Measurements from ENCODE around the gene GFER. TPM values are rescaled to one million over a fixed set of nuclear protein-coding genes. Genes with fewer than 3 reads are reported as not detected.

The GFER gene
- total and polyA plus RNA-seq, 9 of the 15 experiments (the other 6 are each of a cell fraction or from before 2014, with no cell fraction given): 4.3 to 53.7 (median 19.8) TPM

DNA sequence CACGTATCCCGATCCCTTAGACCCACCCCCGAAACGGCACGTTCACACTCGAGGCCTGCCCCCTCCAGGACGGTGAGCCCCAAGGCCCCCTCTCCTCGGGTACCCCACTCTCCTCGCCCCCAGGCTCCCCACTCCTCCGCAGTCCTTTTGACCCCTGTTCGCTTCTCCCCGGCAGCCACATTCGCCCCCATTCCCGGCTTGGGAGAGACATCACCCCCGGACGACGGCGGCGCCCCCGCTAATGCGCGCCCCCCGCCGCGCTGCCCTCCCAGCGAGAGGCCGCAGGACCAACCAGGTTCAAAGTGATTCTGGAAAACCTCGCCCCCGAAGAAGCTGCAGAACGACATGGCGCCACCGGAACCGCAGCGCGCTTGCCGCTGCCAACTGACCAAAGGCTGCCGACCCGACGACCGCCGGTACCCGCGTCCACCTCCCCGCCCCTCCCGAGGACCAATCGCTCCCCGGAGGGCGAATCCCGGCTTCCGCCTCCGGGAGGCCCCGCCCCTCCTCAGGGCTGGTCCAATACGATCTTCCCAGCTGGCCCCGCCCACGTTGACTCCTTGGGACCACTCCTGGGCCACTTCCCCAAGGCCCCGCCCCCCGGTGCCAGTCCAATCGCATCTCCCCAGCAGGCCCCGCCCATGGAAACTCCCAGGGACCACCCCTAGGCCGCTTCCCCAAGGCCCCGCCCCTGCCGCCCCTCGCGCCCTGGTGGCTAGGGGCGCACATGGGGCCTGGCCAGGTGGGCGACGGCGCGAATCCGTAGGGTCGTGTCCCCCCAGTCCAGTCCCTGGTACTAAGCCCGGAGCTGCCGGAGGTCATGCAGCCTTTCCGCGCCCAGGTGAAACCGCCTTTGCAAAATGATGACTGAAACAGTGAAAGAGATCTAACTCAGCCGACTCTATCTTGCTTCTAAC, 40.9 kb upstream of the GFER start, which contains the start of gene MSRB1 (continued):
- TF ChIP-seq, protein P1, sequence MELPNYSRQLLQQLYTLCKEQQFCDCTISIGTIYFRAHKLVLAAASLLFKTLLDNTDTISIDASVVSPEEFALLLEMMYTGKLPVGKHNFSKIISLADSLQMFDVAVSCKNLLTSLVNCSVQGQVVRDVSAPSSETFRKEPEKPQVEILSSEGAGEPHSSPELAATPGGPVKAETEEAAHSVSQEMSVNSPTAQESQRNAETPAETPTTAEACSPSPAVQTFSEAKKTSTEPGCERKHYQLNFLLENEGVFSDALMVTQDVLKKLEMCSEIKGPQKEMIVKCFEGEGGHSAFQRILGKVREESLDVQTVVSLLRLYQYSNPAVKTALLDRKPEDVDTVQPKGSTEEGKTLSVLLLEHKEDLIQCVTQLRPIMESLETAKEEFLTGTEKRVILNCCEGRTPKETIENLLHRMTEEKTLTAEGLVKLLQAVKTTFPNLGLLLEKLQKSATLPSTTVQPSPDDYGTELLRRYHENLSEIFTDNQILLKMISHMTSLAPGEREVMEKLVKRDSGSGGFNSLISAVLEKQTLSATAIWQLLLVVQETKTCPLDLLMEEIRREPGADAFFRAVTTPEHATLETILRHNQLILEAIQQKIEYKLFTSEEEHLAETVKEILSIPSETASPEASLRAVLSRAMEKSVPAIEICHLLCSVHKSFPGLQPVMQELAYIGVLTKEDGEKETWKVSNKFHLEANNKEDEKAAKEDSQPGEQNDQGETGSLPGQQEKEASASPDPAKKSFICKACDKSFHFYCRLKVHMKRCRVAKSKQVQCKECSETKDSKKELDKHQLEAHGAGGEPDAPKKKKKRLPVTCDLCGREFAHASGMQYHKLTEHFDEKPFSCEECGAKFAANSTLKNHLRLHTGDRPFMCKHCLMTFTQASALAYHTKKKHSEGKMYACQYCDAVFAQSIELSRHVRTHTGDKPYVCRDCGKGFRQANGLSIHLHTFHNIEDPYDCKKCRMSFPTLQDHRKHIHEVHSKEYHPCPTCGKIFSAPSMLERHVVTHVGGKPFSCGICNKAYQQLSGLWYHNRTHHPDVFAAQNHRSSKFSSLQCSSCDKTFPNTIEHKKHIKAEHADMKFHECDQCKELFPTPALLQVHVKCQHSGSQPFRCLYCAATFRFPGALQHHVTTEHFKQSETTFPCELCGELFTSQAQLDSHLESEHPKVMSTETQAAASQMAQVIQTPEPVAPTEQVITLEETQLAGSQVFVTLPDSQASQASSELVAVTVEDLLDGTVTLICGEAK (IDR thresholded peaks at IDR 0.05): 0 out of 2 replicates have a peak, but pooled peaks have one; percentile 30
- TF ChIP-seq, protein P1 (CRISPR knock-in tag; IDR thresholded peaks at IDR 0.05): no peak
- TF ChIP-seq POLR2B (IDR thresholded peaks at IDR 0.05; ENCODE audit: low read depth, partially characterized antibody) (peak; percentile 67), FOXJ3 (CRISPR knock-in tag; IDR thresholded peaks at IDR 0.05) (no peak), NCOA4 (IDR thresholded peaks at IDR 0.05; ENCODE audit: partially characterized antibody) (no peak), SMARCE1 (IDR thresholded peaks at IDR 0.05) (no peak)
- TF ChIP-seq, protein P2, sequence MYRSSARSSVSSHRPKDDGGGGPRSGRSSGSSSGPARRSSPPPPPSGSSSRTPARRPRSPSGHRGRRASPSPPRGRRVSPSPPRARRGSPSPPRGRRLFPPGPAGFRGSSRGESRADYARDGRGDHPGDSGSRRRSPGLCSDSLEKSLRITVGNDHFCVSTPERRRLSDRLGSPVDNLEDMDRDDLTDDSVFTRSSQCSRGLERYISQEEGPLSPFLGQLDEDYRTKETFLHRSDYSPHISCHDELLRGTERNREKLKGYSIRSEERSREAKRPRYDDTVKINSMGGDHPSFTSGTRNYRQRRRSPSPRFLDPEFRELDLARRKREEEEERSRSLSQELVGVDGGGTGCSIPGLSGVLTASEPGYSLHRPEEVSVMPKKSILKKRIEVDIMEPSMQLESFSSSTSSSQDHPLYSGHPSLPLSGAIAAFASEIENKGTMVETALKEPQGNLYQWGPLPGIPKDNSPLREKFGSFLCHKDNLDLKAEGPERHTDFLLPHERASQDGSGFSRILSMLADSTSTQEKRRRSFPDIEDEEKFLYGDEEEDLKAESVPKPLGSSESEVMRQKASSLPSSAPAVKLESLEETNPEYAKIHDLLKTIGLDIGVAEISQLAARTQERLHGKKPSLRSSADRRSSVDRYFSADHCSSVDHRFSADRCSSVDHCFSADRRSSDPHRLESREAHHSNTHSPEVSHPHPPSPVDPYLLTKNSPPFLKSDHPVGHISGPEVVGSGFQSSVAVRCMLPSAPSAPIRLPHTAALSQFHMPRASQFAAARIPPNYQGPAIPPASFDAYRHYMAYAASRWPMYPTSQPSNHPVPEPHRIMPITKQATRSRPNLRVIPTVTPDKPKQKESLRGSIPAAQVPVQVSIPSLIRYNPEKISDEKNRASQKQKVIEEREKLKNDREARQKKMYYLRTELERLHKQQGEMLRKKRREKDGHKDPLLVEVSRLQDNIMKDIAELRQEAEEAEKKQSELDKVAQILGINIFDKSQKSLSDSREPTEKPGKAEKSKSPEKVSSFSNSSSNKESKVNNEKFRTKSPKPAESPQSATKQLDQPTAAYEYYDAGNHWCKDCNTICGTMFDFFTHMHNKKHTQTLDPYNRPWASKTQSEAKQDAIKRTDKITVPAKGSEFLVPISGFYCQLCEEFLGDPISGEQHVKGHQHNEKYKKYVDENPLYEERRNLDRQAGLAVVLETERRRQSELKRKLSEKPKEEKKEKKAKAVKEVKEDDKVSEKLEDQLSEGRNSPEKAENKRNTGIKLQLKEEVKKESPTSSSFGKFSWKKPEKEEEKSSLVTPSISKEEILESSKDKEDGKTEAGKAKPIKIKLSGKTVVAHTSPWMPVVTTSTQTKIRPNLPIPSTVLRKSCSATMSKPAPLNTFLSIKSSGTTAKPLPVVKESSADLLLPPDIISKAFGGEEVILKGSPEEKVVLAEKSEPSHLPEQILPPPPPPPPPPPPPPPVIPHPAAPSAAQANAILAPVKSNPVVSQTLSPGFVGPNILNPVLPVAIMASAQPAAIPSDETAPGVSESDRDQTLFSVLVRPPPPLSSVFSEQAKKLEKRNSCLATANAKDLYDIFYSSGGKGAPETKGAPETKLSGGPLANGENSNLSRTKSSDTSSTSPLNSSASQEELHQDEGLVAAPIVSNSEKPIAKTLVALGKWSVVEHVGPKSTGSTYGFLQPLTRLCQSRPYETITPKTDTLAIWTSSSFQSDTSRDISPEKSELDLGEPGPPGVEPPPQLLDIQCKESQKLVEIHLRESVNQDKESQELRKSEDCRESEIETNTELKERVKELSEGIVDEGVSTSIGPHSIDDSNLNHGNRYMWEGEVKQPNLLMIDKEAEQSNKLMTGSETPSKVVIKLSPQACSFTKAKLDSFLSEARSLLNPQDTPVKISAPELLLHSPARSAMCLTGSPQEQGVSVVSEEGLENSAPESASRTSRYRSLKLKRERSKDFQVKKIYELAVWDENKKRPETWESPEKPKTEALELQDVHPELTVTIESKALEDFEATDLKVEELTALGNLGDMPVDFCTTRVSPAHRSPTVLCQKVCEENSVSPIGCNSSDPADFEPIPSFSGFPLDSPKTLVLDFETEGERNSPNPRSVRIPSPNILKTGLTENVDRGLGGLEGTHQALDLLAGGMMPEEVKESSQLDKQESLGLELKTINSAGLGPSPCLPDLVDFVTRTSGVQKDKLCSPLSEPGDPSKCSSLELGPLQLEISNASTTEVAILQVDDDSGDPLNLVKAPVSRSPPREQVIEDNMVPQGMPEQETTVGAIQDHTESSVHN (IDR thresholded peaks at IDR 0.05; ENCODE audit: borderline replicate concordance in 1 of 2, low read depth in 1 of 2): no peak
